ENCODE measurements around the gene LYPLAL1. TPM values are rescaled to one million over a fixed set of nuclear protein-coding genes. Genes with fewer than 3 reads are reported as not detected.

LYPLAL1 gene
- total and polyA plus RNA-seq, 9 of the 15 experiments (the other 6 are each of a cell fraction or from before 2014, with no cell fraction given) = 14.9 to 179 (median 46.3) TPM

DNA sequence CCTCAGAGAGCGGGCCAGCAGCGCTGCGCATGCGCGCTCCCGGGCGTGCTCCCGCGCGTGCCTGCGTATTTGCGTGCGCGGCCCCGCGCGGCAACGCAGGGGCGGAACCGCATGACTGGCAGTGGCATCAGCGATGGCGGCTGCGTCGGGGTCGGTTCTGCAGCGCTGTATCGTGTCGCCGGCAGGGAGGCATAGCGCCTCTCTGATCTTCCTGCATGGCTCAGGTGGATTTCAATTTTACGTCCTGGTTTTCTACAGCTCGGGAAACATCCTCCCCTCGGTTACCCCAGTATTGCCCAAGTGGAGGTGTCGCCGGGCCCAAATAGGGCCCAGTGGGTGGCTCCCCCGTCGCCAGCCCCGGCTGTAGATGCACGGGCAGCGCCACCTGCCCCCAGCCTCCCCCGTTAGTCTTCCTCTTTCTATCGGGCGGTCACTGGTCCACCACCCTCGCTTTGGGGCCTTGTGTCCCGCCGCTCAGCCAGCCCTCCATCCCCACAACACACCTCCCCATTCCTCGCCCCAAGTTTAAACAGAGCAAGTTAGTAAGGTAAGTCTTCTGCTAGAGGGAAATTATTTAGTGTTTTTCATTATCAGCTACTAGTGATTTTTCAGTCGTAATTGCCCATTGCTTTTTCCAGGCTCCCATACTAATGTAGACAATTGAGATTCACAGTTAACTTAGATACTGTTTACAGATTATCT is at the start of gene LYPLAL1 (continued):
- TF ChIP-seq, protein P1, sequence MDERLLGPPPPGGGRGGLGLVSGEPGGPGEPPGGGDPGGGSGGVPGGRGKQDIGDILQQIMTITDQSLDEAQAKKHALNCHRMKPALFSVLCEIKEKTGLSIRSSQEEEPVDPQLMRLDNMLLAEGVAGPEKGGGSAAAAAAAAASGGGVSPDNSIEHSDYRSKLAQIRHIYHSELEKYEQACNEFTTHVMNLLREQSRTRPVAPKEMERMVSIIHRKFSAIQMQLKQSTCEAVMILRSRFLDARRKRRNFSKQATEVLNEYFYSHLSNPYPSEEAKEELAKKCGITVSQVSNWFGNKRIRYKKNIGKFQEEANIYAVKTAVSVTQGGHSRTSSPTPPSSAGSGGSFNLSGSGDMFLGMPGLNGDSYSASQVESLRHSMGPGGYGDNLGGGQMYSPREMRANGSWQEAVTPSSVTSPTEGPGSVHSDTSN (CRISPR knock-in tag; IDR thresholded peaks at IDR 0.05; ENCODE audit: low read depth) = peak; percentile 61
- TF ChIP-seq, protein P1 (tag; conservative IDR thresholded peaks at IDR 0.05; ENCODE audit: low read depth) = peak; percentile 68
- TF ChIP-seq, protein P2, sequence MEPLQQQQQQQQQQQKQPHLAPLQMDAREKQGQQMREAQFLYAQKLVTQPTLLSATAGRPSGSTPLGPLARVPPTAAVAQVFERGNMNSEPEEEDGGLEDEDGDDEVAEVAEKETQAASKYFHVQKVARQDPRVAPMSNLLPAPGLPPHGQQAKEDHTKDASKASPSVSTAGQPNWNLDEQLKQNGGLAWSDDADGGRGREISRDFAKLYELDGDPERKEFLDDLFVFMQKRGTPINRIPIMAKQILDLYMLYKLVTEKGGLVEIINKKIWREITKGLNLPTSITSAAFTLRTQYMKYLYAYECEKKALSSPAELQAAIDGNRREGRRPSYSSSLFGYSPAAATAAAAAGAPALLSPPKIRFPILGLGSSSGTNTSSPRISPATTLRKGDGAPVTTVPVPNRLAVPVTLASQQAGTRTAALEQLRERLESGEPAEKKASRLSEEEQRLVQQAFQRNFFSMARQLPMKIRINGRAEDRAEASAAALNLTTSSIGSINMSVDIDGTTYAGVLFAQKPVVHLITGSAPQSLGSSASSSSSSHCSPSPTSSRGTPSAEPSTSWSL (CRISPR knock-in tag; IDR thresholded peaks at IDR 0.05; ENCODE audit: borderline replicate concordance) = 0 out of 2 replicates have a peak, but pooled peaks have one; percentile 23
- TF ChIP-seq, protein P3, sequence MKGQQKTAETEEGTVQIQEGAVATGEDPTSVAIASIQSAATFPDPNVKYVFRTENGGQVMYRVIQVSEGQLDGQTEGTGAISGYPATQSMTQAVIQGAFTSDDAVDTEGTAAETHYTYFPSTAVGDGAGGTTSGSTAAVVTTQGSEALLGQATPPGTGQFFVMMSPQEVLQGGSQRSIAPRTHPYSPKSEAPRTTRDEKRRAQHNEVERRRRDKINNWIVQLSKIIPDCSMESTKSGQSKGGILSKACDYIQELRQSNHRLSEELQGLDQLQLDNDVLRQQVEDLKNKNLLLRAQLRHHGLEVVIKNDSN (CRISPR knock-in tag; IDR thresholded peaks at IDR 0.05) = peak; percentile 67
- TF ChIP-seq U2AF1 (optimal IDR thresholded peaks at IDR 0.05; ENCODE audit: low read depth, low read length) (no peak), CBX2 (IDR thresholded peaks at IDR 0.05; ENCODE audit: insufficient read depth, low read length, poor library complexity, severe bottlenecking) (no peak), RFX1 (IDR thresholded peaks at IDR 0.05) (no peak), ZNF551 (CRISPR knock-in tag; IDR thresholded peaks at IDR 0.05) (no peak), NFE2L1 (tag; IDR thresholded peaks at IDR 0.05; ENCODE audit: borderline replicate concordance, low read depth) (no peak), ZNF41 (CRISPR knock-in tag; conservative IDR thresholded peaks at IDR 0.05) (peak; percentile 54; the same call in 1 of the 2 replicates), PHF20 (IDR thresholded peaks at IDR 0.05; ENCODE audit: partially characterized antibody) (peak; percentile 73), JUND (IDR thresholded peaks at IDR 0.05; ENCODE audit: borderline replicate concordance, low read depth, low read length) (peak; percentile 60), JUND (tag; IDR thresholded peaks at IDR 0.05; ENCODE audit: borderline replicate concordance, low read depth, low read length) (peak; percentile 65; the same call in 1 of the 3 replicates), MED1 (CRISPR knock-in tag; IDR thresholded peaks at IDR 0.05; ENCODE audit: borderline replicate concordance) (no peak), ZNF133 (CRISPR knock-in tag; IDR thresholded peaks at IDR 0.05) (no peak), PTBP1 (IDR thresholded peaks at IDR 0.05; ENCODE audit: low read depth, low read length) (no peak)
- TF ChIP-seq, protein P4, sequence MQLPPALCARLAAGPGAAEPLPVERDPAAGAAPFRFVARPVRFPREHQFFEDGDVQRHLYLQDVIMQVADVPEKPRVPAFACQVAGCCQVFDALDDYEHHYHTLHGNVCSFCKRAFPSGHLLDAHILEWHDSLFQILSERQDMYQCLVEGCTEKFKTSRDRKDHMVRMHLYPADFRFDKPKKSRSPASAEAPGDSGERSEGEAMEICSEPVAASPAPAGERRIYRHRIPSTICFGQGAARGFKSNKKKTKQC (CRISPR knock-in tag; IDR thresholded peaks at IDR 0.05) = peak; percentile 89
- TF ChIP-seq, protein P5, sequence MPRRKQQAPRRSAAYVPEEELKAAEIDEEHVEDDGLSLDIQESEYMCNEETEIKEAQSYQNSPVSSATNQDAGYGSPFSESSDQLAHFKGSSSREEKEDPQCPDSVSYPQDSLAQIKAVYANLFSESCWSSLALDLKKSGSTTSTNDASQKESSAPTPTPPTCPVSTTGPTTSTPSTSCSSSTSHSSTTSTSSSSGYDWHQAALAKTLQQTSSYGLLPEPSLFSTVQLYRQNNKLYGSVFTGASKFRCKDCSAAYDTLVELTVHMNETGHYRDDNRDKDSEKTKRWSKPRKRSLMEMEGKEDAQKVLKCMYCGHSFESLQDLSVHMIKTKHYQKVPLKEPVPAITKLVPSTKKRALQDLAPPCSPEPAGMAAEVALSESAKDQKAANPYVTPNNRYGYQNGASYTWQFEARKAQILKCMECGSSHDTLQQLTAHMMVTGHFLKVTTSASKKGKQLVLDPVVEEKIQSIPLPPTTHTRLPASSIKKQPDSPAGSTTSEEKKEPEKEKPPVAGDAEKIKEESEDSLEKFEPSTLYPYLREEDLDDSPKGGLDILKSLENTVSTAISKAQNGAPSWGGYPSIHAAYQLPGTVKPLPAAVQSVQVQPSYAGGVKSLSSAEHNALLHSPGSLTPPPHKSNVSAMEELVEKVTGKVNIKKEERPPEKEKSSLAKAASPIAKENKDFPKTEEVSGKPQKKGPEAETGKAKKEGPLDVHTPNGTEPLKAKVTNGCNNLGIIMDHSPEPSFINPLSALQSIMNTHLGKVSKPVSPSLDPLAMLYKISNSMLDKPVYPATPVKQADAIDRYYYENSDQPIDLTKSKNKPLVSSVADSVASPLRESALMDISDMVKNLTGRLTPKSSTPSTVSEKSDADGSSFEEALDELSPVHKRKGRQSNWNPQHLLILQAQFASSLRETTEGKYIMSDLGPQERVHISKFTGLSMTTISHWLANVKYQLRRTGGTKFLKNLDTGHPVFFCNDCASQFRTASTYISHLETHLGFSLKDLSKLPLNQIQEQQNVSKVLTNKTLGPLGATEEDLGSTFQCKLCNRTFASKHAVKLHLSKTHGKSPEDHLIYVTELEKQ (CRISPR knock-in tag; IDR thresholded peaks at IDR 0.05) = no peak
